ENCODE measurements around the gene TBPL1. TPM values are rescaled to one million over a fixed set of nuclear protein-coding genes. Genes with fewer than 3 reads are reported as not detected.

TBPL1 gene
- total and polyA plus RNA-seq, 9 of the 15 experiments (the other 6 are each of a cell fraction or from before 2014, with no cell fraction given): 78.1 to 152 (median 107) TPM

DNA sequence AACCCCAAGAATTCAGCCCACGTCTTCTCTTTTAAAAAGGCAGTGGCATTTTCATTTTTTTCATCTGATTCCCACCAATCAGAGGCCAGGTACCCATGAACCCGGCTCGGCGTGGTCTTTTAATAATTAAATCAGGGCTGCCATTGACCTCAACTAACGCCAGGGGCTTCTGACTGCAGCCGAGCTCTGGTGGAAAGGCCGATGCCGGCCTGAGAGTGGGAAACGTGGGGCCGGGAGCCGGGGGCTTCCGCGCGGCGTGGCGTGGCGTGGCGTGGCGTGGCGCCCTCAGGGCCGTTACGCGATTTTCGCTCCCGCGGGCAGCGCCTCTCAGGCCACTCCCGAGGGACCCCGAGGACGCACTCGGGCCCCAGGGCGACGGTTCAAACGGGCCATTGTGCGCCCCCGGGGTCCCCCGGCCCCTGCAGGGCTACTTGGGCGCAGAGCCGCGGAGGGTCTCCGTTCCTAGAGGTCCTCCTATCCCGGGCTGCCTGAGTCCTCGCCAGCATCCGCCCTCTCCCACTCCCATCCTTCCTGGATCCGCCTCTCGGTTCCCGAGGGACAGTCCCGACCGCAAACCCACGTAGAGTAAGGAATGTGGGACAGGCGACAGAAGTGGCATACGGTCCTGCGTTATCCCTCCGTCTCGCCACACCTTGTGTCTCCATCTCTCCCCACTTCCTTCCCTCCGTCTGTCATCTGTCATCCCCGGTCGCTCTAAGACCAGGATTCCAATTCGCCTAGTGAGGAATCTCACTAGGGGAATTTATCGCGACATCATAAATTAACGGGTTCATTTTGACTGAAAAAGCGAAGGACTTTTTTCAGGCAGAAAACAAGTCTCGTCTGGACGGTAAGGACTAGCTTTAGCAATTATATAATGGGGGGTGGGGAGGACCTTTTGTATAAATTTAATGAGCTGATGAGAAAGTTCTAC, 876 bp upstream of the TBPL1 start (continued):
- TF ChIP-seq, protein P1, sequence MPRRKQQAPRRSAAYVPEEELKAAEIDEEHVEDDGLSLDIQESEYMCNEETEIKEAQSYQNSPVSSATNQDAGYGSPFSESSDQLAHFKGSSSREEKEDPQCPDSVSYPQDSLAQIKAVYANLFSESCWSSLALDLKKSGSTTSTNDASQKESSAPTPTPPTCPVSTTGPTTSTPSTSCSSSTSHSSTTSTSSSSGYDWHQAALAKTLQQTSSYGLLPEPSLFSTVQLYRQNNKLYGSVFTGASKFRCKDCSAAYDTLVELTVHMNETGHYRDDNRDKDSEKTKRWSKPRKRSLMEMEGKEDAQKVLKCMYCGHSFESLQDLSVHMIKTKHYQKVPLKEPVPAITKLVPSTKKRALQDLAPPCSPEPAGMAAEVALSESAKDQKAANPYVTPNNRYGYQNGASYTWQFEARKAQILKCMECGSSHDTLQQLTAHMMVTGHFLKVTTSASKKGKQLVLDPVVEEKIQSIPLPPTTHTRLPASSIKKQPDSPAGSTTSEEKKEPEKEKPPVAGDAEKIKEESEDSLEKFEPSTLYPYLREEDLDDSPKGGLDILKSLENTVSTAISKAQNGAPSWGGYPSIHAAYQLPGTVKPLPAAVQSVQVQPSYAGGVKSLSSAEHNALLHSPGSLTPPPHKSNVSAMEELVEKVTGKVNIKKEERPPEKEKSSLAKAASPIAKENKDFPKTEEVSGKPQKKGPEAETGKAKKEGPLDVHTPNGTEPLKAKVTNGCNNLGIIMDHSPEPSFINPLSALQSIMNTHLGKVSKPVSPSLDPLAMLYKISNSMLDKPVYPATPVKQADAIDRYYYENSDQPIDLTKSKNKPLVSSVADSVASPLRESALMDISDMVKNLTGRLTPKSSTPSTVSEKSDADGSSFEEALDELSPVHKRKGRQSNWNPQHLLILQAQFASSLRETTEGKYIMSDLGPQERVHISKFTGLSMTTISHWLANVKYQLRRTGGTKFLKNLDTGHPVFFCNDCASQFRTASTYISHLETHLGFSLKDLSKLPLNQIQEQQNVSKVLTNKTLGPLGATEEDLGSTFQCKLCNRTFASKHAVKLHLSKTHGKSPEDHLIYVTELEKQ (CRISPR knock-in tag; IDR thresholded peaks at IDR 0.05): no peak
- TF ChIP-seq PRPF4 (IDR thresholded peaks at IDR 0.05; ENCODE audit: insufficient read depth, low read depth, low read length, poor library complexity, severe bottlenecking) (no peak), CBX3 (IDR thresholded peaks at IDR 0.05; ENCODE audit: borderline replicate concordance in 1 of 2, low read length in 2 of 2) (no peak), ZNF174 (CRISPR knock-in tag; IDR thresholded peaks at IDR 0.05) (no peak), ARHGAP35 (IDR thresholded peaks at IDR 0.05; ENCODE audit: partially characterized antibody) (no peak), THRAP3 (IDR thresholded peaks at IDR 0.05; ENCODE audit: borderline replicate concordance) (no peak), ZFX (CRISPR knock-in tag; IDR thresholded peaks at IDR 0.05) (peak; percentile 68), PCBP2 (IDR thresholded peaks at IDR 0.05; ENCODE audit: low read depth, low read length, poor library complexity, severe bottlenecking) (no peak), ATF1 (CRISPR knock-in tag; IDR thresholded peaks at IDR 0.05) (no peak), ATF1 (tag; IDR thresholded peaks at IDR 0.05) (no peak), ZNF584 (CRISPR knock-in tag; IDR thresholded peaks at IDR 0.05; ENCODE audit: low read depth) (no peak), SRSF1 (IDR thresholded peaks at IDR 0.05; ENCODE audit: low read depth, low read length) (no peak), ZBED1 (IDR thresholded peaks at IDR 0.05) (peak; percentile 79; the same call in 1 of the 2 replicates), RBBP5 (IDR thresholded peaks at IDR 0.05; ENCODE audit: borderline replicate concordance, insufficient read depth, low read length, poor library complexity, severe bottlenecking) (peak; percentile 53), MCM7 (IDR thresholded peaks at IDR 0.05) (no peak), SIN3B (IDR thresholded peaks at IDR 0.05; ENCODE audit: low read depth) (no peak), NFE2L1 (tag; IDR thresholded peaks at IDR 0.05; ENCODE audit: borderline replicate concordance, low read depth) (no peak), ZNF263 (CRISPR knock-in tag; IDR thresholded peaks at IDR 0.05; ENCODE audit: borderline replicate concordance) (no peak), MAFG (tag; conservative IDR thresholded peaks at IDR 0.05) (no peak), CCAR2 (IDR thresholded peaks at IDR 0.05; ENCODE audit: low read depth, low read length) (no peak)
- TF ChIP-seq, protein P2, sequence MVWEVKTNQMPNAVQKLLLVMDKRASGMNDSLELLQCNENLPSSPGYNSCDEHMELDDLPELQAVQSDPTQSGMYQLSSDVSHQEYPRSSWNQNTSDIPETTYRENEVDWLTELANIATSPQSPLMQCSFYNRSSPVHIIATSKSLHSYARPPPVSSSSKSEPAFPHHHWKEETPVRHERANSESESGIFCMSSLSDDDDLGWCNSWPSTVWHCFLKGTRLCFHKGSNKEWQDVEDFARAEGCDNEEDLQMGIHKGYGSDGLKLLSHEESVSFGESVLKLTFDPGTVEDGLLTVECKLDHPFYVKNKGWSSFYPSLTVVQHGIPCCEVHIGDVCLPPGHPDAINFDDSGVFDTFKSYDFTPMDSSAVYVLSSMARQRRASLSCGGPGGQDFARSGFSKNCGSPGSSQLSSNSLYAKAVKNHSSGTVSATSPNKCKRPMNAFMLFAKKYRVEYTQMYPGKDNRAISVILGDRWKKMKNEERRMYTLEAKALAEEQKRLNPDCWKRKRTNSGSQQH (CRISPR knock-in tag; IDR thresholded peaks at IDR 0.05): no peak
- TF ChIP-seq, protein P3, sequence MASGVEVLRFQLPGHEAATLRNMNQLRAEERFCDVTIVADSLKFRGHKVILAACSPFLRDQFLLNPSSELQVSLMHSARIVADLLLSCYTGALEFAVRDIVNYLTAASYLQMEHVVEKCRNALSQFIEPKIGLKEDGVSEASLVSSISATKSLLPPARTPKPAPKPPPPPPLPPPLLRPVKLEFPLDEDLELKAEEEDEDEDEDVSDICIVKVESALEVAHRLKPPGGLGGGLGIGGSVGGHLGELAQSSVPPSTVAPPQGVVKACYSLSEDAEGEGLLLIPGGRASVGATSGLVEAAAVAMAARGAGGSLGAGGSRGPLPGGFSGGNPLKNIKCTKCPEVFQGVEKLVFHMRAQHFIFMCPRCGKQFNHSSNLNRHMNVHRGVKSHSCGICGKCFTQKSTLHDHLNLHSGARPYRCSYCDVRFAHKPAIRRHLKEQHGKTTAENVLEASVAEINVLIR (CRISPR knock-in tag; IDR thresholded peaks at IDR 0.05): no peak

Measured in K562 (cell line).